SK-N-SH (cell line): ENCODE measurements around the gene SLC35F5.

Source experiments
- CTCF ChIP-seq: fragments of 200-600 bp; sonication (generic); IDR thresholded peaks from 2 replicates; pipeline ENCODE4 v1.6.1; 2017; ENCODE audit warnings: antibody characterized with exemption, mild to moderate bottlenecking, moderate library complexity
- EZH2phosphoT487 ChIP-seq: fragments of 200-600 bp; sonication (generic); IDR thresholded peaks from 2 replicates; pipeline ENCODE4 v1.6.1; 2017; ENCODE audit warnings: low read depth, mixed run types, mild to moderate bottlenecking, antibody characterized with exemption, moderate library complexity, borderline replicate concordance
- RCOR1 ChIP-seq: fragments of 150-350 bp; IDR thresholded peaks from 2 replicates; pipeline ENCODE4 v1.6.1; 2017; ENCODE audit warnings: antibody characterized with exemption, low read length
- SIN3A ChIP-seq: IDR thresholded peaks from 2 replicates; pipeline ENCODE4 v1.6.1; 2012; ENCODE audit warnings: low read depth, mild to moderate bottlenecking, low read length, moderate library complexity, borderline replicate concordance
- TAF1 ChIP-seq: IDR thresholded peaks from 2 replicates; pipeline ENCODE4 v1.6.1; 2012; ENCODE audit warnings: low read depth, mild to moderate bottlenecking, low read length, moderate library complexity, borderline replicate concordance

- TF ChIP-seq CTCF (no peak), RCOR1 (no peak), TAF1 (no peak), EZH2phosphoT487 (no peak), SIN3A (no peak)
Measured at GRCh38 chr2:113776949-113777348, 20.5 kb upstream of the SLC35F5 start.
